HG02588 (cell line): ENCODE measurements around the gene CD28.

Experiments
- ATAC-seq: cut with Tn5 transposase; IDR thresholded peaks from one replicate; pipeline ENCODE4 v1.9.1; 2021; ENCODE audit warnings: mild to moderate bottlenecking, moderate library complexity; ENCODE audit not compliant: unreplicated experiment

The CD28 gene

DNA sequence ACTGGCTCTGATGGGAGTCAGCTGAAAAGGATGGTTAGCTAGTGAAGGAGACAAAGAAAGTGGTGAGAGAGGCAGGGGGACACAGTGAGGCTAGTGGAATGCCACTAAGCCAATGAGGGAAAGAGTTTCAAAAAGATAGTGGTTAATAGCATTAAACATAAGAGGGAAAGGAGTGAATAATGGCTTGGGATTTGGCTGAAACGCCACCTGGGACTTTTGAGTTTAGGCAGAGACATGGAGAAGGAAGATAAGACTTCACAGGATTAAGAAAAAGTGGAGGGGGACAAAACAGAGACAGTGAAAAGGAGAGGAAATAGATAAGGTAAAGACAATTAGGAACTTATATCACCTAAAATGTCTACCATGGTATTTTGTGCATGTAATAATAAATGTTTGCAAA lies 6.9 kb downstream of the CD28 start:
- no peak for ATAC-seq

DNA sequence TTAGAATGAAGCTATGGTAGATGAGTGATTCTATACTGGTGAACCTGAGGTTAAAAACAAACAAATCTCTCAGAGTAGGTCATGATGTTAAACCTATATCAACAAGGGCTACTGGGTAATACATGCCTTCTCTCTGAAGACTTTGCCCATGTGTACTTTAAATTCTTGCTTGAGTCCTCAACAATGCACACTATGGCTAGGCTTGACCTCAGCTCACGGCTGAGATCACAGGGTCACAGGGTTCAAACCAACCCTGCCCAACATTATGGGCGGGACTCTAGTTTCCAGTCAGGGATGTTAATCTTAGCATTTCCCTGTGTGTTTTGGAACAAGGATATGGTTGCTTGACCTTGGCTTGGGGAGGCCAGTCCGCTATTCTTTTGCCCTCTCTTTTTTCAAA lies 7.7 kb downstream of the CD28 start:
- ATAC-seq = no peak

GRCh38 chr2:203715744-203716143 lies 9.3 kb downstream of the CD28 start:
- no peak for ATAC-seq

- ATAC-seq = peak; percentile 95
Measured at GRCh38 chr2:203718087-203718486, 11.6 kb downstream of the CD28 start.

DNA sequence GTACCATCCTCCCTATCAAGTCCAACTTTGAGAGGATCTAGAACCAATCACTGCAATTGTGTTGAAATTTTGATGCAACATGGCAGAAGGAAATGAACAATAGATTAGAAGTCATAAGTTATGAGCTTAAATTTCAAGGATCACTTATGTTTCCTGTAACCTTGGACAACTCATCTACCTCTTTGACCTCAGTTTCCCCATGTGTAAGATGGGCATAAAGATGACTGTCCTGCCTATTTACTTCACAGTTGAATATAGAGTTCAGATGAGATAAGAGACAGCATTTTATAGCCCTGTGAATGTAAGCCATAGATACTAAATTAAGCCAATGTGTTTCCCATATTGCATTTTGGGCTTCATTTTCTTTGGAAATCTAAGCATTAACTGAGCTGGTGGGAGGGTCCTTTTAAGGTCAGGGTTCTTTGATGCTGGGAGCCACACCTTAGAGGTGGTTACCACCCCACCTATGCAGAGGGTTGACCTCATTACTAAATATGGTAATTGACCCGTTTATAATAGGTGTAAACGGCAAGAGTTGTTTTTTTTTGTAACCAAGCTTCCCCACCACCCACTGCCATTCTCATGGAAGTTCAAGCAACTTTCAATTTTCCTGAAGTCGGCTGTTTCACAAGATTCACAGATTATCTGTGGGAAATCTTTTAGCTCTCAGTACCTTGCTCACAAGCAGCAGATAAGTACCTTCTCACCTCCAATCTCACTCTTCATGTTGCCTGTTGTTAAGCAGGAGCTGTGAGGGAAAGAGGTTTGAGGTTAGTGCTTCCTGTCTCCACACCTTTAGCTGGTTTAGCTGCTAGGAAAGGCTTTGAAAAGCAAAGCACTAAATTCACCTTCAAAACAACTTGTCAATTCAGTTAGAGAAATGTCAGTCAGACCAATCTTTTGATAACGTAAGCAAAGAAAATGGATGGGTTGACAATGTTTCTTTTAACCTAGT lies 13.3 kb downstream of the CD28 start:
- no peak for ATAC-seq

- ATAC-seq = no peak
Measured at GRCh38 chr2:203720915-203721672, 14.7 kb downstream of the CD28 start.

- ATAC-seq = no peak
Measured at GRCh38 chr2:203721781-203722300, 15.4 kb downstream of the CD28 start.

DNA sequence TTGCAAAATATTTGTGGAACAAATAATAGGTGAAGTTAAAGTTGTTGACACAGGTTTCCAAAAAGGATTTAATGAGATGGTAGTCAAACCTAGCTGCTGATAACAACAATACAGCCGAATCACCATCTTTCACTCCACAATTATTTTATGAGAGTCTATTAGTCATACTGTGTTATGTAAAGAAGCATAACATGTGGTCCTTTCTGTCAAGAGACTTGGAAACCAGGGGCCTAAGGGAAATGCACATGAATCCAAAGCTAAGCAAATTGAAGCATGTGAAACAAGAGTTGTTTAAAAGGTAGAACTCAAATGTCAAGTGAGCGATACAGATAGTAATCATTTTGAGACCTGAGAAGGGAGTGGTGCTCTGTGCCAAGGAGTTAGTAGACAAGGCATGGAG lies 16.0 kb downstream of the CD28 start:
- no peak for ATAC-seq

- ATAC-seq = no peak
Measured at GRCh38 chr2:203728321-203728720, 21.9 kb downstream of the CD28 start.

- no peak for ATAC-seq
Measured at GRCh38 chr2:203730076-203730729, 23.8 kb downstream of the CD28 start.

DNA sequence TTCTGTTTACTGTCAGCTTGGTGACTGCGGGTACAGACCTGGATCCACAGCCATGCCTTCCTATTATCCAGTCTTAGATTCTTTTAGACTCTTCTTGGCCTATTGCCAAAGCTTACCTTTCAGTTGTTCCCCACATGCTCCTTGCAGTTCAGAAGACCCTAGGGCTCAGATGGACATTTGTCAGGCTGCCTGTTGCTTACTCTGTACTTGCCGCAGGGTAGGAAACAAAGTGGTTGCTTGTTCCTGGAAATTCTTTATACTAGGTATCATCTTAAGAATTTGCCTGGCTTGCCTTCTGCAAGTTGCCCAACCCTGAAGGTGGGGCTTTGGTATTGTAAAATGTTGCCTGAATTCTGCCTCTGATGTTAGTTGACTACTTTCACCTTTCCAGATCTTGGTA lies 24.4 kb downstream of the CD28 start:
- no peak for ATAC-seq

- no peak for ATAC-seq
Measured at GRCh38 chr2:203732092-203732952, 25.9 kb downstream of the CD28 start.

DNA sequence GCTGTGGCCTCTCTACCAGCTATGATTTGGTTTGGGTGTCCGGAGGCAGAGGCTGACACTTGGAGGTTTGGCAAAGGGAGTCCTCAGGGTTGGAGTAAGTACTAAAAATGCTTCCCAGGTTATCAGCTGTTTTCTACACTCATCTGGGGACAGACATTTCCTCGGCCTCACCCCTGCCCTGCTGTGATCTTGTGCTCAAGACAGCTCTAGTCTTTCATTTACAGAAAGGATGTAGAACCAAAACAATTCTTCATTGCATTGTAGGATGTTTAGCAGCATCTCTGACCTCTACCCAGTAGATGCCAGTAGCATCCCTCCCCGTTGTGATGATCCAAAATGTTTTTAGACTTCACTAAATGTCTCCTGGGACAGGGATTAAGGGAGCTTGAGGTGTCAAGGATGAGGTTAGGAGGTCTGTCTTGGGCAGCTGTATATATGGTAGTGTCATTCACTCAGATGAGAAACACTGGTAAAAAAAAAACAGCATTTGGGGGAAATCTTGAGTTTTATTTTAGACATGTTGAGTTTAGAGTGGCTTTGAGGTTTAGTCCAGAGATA lies 26.6 kb downstream of the CD28 start:
- no peak for ATAC-seq

GRCh38 chr2:203733684-203734083 lies 27.2 kb downstream of the CD28 start:
- ATAC-seq = no peak

- ATAC-seq = no peak
Measured at GRCh38 chr2:203734276-203734983, 28.0 kb downstream of the CD28 start.

GRCh38 chr2:203737360-203737759 lies 30.9 kb downstream of the CD28 start:
- ATAC-seq = peak; percentile 53

GRCh38 chr2:203739351-203739750 lies 32.9 kb downstream of the CD28 start:
- ATAC-seq = no peak

- no peak for ATAC-seq
Measured at GRCh38 chr2:203740871-203741281, 34.4 kb downstream of the CD28 start.

- no peak for ATAC-seq
Measured at GRCh38 chr2:203741566-203741965, 35.1 kb downstream of the CD28 start.
